HUDEP-2 (cell line): ENCODE measurements around the gene ELL.

ENCODE experiments used
- DNase-seq, 76 experiments: peaks; one replicate each; lab custom pipeline; 2025; ENCODE audit not compliant: unreplicated experiment in 76 of 76; lab: John Stamatoyannopoulos, UW

Gene ELL

GRCh38 chr19:18491995-18492953 is 29.6 kb downstream of the ELL start:
- no peak for DNase-seq

GRCh38 chr19:18490728-18491127 is 31.1 kb downstream of the ELL start:
- DNase-seq: no peak

GRCh38 chr19:18489627-18490184 is 32.2 kb downstream of the ELL start:
- no peak for DNase-seq

GRCh38 chr19:18488838-18489626 is 32.8 kb downstream of the ELL start:
- DNase-seq: peak in 3 of 76 experiments; percentile 14 to 24 (median 18)

- peak in 15 of 76 experiments; percentile 15 to 50 (median 33) for DNase-seq
Measured at GRCh38 chr19:18488403-18488723, 33.5 kb downstream of the ELL start.

GRCh38 chr19:18487576-18488402 is 34.1 kb downstream of the ELL start:
- DNase-seq: peak in 7 of 76 experiments; percentile 19 to 56 (median 36)

GRCh38 chr19:18486746-18487145 is 35.1 kb downstream of the ELL start:
- DNase-seq: no peak

- peak in 13 of 76 experiments; percentile 13 to 61 (median 35) for DNase-seq
Measured at GRCh38 chr19:18484992-18485391, 36.9 kb downstream of the ELL start.

- DNase-seq: no peak
Measured at GRCh38 chr19:18483119-18483890, 38.6 kb downstream of the ELL start.

- DNase-seq: no peak
Measured at GRCh38 chr19:18481505-18482222, 40.2 kb downstream of the ELL start.

GRCh38 chr19:18480006-18480691 is 41.7 kb downstream of the ELL start:
- peak in 1 of 76 experiments; percentile 12 for DNase-seq

GRCh38 chr19:18478545-18479311 is 43.1 kb downstream of the ELL start:
- peak in 1 of 76 experiments; percentile 21 for DNase-seq

GRCh38 chr19:18477974-18478373 is 43.9 kb downstream of the ELL start:
- DNase-seq: no peak

GRCh38 chr19:18477042-18477779 is 44.7 kb downstream of the ELL start:
- DNase-seq: no peak

GRCh38 chr19:18476507-18477041 is 45.3 kb downstream of the ELL start:
- DNase-seq: no peak

- no peak for DNase-seq
Measured at GRCh38 chr19:18475762-18476331, 46.0 kb downstream of the ELL start.
